Skeletal muscle tissue (tissue), 4 donors: ENCODE results near the gene HEXD. TPM values are rescaled to one million over a fixed set of nuclear protein-coding genes. Genes with fewer than 3 reads are reported as not detected.

Experiments
- H3K27ac ChIP-seq: one replicate; pipeline ENCODE4 v1.7.0; 2013; ENCODE audit warnings: mild to moderate bottlenecking, low read depth, low read length, inconsistent platforms
- H3K27me3 ChIP-seq, 3 donors: one replicate each; pipeline ENCODE4 v1.7.0; 2013; ENCODE audit warnings: low read length in 3 of 3; ENCODE audit not compliant: control insufficient read depth in 3 of 3, insufficient read depth in 3 of 3
- H3K36me3 ChIP-seq, 3 donors: one replicate each; pipeline ENCODE4 v1.7.0; 2013; ENCODE audit warnings: low read length in 3 of 3; ENCODE audit not compliant: control insufficient read depth in 3 of 3, insufficient read depth in 3 of 3
- H3K4me1 ChIP-seq, 3 donors: one replicate each; pipeline ENCODE4 v1.7.0; 2013; ENCODE audit warnings: low read length in 3 of 3, mild to moderate bottlenecking in 3 of 3; ENCODE audit not compliant: control insufficient read depth in 3 of 3, insufficient read depth in 3 of 3
- H3K4me3 ChIP-seq, 3 donors: one replicate each; pipeline ENCODE4 v1.7.0; 2013; ENCODE audit warnings: low read length in 3 of 3
- H3K9ac ChIP-seq, 3 donors: one replicate each; pipeline ENCODE4 v1.7.0; 2013; ENCODE audit warnings: low read length in 3 of 3, mild to moderate bottlenecking in 3 of 3, moderate library complexity in 2 of 3, low read depth in 1 of 3
- H3K9me3 ChIP-seq, 3 donors: one replicate each; pipeline ENCODE4 v1.7.0; 2013; ENCODE audit warnings: low read length in 3 of 3; ENCODE audit not compliant: control insufficient read depth in 3 of 3
- total RNA-seq: library from RNA; depleted of rRNA; stranded (reverse); fragments of >200 nt; gene quantifications from one replicate; pipeline ENCODE4 v1.2.3, GENCODE V29; 2014
- donor health status: Osteomylitis.

The HEXD gene
- total RNA-seq, 1 donor from 2014 or later = 11.5 TPM

- Histone ChIP-seq H3K27ac (no peak overlapping the region), H3K27me3 (no peaks in the 10 kb centered on the region), H3K4me3 (no peak overlapping the region), H3K36me3 (peaks cover 60 to 72% (median 66%) of the 10 kb centered on the region in 3 donors), H3K4me1 (peaks cover 4 to 13% (median 5%) of the 10 kb centered on the region in 3 donors), H3K9ac (no peak overlapping the region), H3K9me3 (no peaks in the 10 kb centered on the region)
These were observed 65.7 kb downstream of the HEXD start for GRCh38 chr17:82483836-82484235.

GRCh38 chr17:82486231-82487094 lies 68.3 kb downstream of the HEXD start:
- H3K9ac ChIP-seq = no peak overlapping the region
- no peaks in the 10 kb centered on the region for H3K9me3 ChIP-seq
- peaks cover 4 to 15% (median 5%) of the 10 kb centered on the region in 3 donors for H3K4me1 ChIP-seq
- H3K27me3 ChIP-seq = no peaks in the 10 kb centered on the region
- H3K36me3 ChIP-seq = peaks cover 41 to 49% (median 44%) of the 10 kb centered on the region in 3 donors
- no peak overlapping the region for H3K27ac ChIP-seq
- H3K4me3 ChIP-seq = no peak overlapping the region

- Histone ChIP-seq H3K4me1 (peaks cover 4 to 15% (median 5%) of the 10 kb centered on the region in 3 donors), H3K36me3 (peaks cover 34 to 37% (median 36%) of the 10 kb centered on the region in 3 donors), H3K9ac (no peak overlapping the region), H3K27me3 (no peaks in the 10 kb centered on the region), H3K27ac (no peak overlapping the region), H3K4me3 (no peak overlapping the region), H3K9me3 (no peaks in the 10 kb centered on the region)
These were observed 69.8 kb downstream of the HEXD start for GRCh38 chr17:82487910-82488309.

GRCh38 chr17:82489117-82489516 lies 71.0 kb downstream of the HEXD start:
- no peaks in the 10 kb centered on the region for H3K27me3 ChIP-seq
- H3K9ac ChIP-seq = no peak overlapping the region
- no peak overlapping the region for H3K27ac ChIP-seq
- H3K9me3 ChIP-seq = no peaks in the 10 kb centered on the region
- H3K4me3 ChIP-seq = no peak overlapping the region
- peaks cover 5 to 17% (median 6%) of the 10 kb centered on the region in 3 donors for H3K4me1 ChIP-seq
- peaks cover 25 to 27% (median 26%) of the 10 kb centered on the region in 3 donors for H3K36me3 ChIP-seq

GRCh38 chr17:82489851-82490511 lies 71.8 kb downstream of the HEXD start:
- Histone ChIP-seq H3K27ac (no peak overlapping the region), H3K4me1 (peaks cover 9 to 21% (median 11%) of the 10 kb centered on the region in 3 donors), H3K36me3 (peaks cover 17 to 19% (median 17%) of the 10 kb centered on the region in 3 donors), H3K9me3 (no peaks in the 10 kb centered on the region), H3K27me3 (no peaks in the 10 kb centered on the region), H3K9ac (no peak overlapping the region), H3K4me3 (no peak overlapping the region)

- Histone ChIP-seq H3K27ac (no peak overlapping the region), H3K4me1 (peaks cover 9 to 23% (median 11%) of the 10 kb centered on the region in 3 donors), H3K9me3 (no peaks in the 10 kb centered on the region), H3K27me3 (no peaks in the 10 kb centered on the region), H3K36me3 (peaks cover 13 to 14% (median 13%) of the 10 kb centered on the region in 3 donors), H3K4me3 (no peak overlapping the region), H3K9ac (no peak overlapping the region)
These were observed 72.5 kb downstream of the HEXD start for GRCh38 chr17:82490512-82491195.

GRCh38 chr17:82491196-82491530 lies 73.0 kb downstream of the HEXD start:
- Histone ChIP-seq H3K36me3 (peaks cover 7 to 9% (median 9%) of the 10 kb centered on the region in 3 donors), H3K9me3 (no peaks in the 10 kb centered on the region), H3K27ac (no peak overlapping the region), H3K4me3 (no peak overlapping the region), H3K4me1 (peaks cover 10 to 26% (median 14%) of the 10 kb centered on the region in 3 donors), H3K9ac (no peak overlapping the region), H3K27me3 (no peaks in the 10 kb centered on the region)

GRCh38 chr17:82491533-82491932 lies 73.4 kb downstream of the HEXD start:
- peaks cover 4 to 6% (median 5%) of the 10 kb centered on the region in 3 donors for H3K36me3 ChIP-seq
- peaks cover 14 to 29% (median 17%) of the 10 kb centered on the region in 3 donors for H3K4me1 ChIP-seq
- no peak overlapping the region for H3K4me3 ChIP-seq
- H3K27ac ChIP-seq = no peak overlapping the region
- no peaks in the 10 kb centered on the region for H3K27me3 ChIP-seq
- no peaks in the 10 kb centered on the region for H3K9me3 ChIP-seq
- no peak overlapping the region for H3K9ac ChIP-seq
